ENCODE data around the gene SPSB1. TPM values are rescaled to one million over a fixed set of nuclear protein-coding genes. Genes with fewer than 3 reads are reported as not detected.

Gene SPSB1
- total and polyA plus RNA-seq, 8 donors, result 2.3 to 28.7 (median 14.9) TPM

GRCh38 chr1:9246841-9247785, 45.6 kb upstream of the SPSB1 start:
- WGBS, 5 donors, result 83 to 90% (median 87%) methylated on average over 38 to 41 of the region's 41 CpGs
- no peak for TF ChIP-seq POLR2AphosphoS5 (IDR thresholded peaks at IDR 0.05)
- TF ChIP-seq CTCF (IDR thresholded peaks at IDR 0.05), result no peak
- TF ChIP-seq POLR2A (IDR thresholded peaks at IDR 0.05), result no peak
- TF ChIP-seq EP300 (IDR thresholded peaks at IDR 0.05), result no peak
- intact Hi-C loops (cut with DNase I; ENCODE audit: low total_unique reads), result no loop called here
- Histone ChIP-seq H3K27ac (peak overlapping the region in 2 of 5 donors; percentile 10 to 25), H3K4me1 (peaks cover 74 to 100% (median 93%) of the 10 kb centered on the region in 4 donors), H3K36me3 (peaks cover 10 to 56% (median 39%) of the 10 kb centered on the region in 4 donors), H3K9me3 (no peaks in the 10 kb centered on the region), H3K4me3 (peak overlapping the region in 1 of 4 donors; percentile 29), H3K27me3 (no peaks in the 10 kb centered on the region)
- no peak for DNase-seq

GRCh38 chr1:9247894-9248293, 44.8 kb upstream of the SPSB1 start:
- DNase-seq, result no peak
- intact Hi-C loops (cut with DNase I; ENCODE audit: low total_unique reads), result no loop called here
- Histone ChIP-seq H3K36me3 (peaks cover 10 to 56% (median 41%) of the 10 kb centered on the region in 4 donors), H3K27ac (peak overlapping the region in 4 of 5 donors; percentile 68 to 75 (median 72)), H3K4me1 (peaks cover 67 to 100% (median 89%) of the 10 kb centered on the region in 4 donors), H3K27me3 (no peaks in the 10 kb centered on the region), H3K4me3 (no peak overlapping the region), H3K9me3 (no peaks in the 10 kb centered on the region)
- TF ChIP-seq POLR2A (IDR thresholded peaks at IDR 0.05) (no peak), EP300 (IDR thresholded peaks at IDR 0.05) (no peak), CTCF (IDR thresholded peaks at IDR 0.05) (no peak), POLR2AphosphoS5 (IDR thresholded peaks at IDR 0.05) (no peak)
- WGBS, 5 donors, result 85 to 93% (median 87%) methylated on average over 16 to 18 of the region's 18 CpGs

- H3K27me3 ChIP-seq, result no peaks in the 10 kb centered on the region
- no peaks in the 10 kb centered on the region for H3K9me3 ChIP-seq
- intact Hi-C loops (cut with DNase I; ENCODE audit: low total_unique reads), result no loop called here
- peak overlapping the region in 1 of 4 donors; percentile 29 for H3K4me3 ChIP-seq
- H3K36me3 ChIP-seq, result peaks cover 10 to 56% (median 42%) of the 10 kb centered on the region in 4 donors
- peaks cover 60 to 100% (median 85%) of the 10 kb centered on the region in 4 donors for H3K4me1 ChIP-seq
- DNase-seq, result no peak
- no peak for TF ChIP-seq POLR2AphosphoS5 (IDR thresholded peaks at IDR 0.05)
- no peak for TF ChIP-seq EP300 (IDR thresholded peaks at IDR 0.05)
- no peak for TF ChIP-seq POLR2A (IDR thresholded peaks at IDR 0.05)
- no peak for TF ChIP-seq CTCF (IDR thresholded peaks at IDR 0.05)
- peak overlapping the region; percentile 16 to 75 (median 71) for H3K27ac ChIP-seq
- WGBS, 5 donors, result 62 to 81% (median 70%) methylated on average over 17 to 21 of the region's 21 CpGs
These were observed 44.1 kb upstream of the SPSB1 start for GRCh38 chr1:9248341-9249262.

- Histone ChIP-seq H3K36me3 (peaks cover 10 to 58% (median 42%) of the 10 kb centered on the region in 4 donors), H3K27ac (peak overlapping the region; percentile 68 to 84 (median 73)), H3K27me3 (no peaks in the 10 kb centered on the region), H3K9me3 (no peaks in the 10 kb centered on the region), H3K4me3 (peak overlapping the region in 1 of 4 donors; percentile 29), H3K4me1 (peaks cover 60 to 100% (median 82%) of the 10 kb centered on the region in 4 donors)
- DNase-seq, result no peak
- WGBS, 5 donors, result 40 to 61% (median 44%) methylated on average over 3 of the region's 3 CpGs
- intact Hi-C loops (cut with DNase I; ENCODE audit: low total_unique reads), result no loop called here
- TF ChIP-seq POLR2A (IDR thresholded peaks at IDR 0.05), result no peak
- no peak for TF ChIP-seq POLR2AphosphoS5 (IDR thresholded peaks at IDR 0.05)
- TF ChIP-seq EP300 (IDR thresholded peaks at IDR 0.05), result no peak
- no peak for TF ChIP-seq CTCF (IDR thresholded peaks at IDR 0.05)
These were observed 43.5 kb upstream of the SPSB1 start for GRCh38 chr1:9249263-9249533.

Data from stomach (tissue), 9 donors.